ENCODE measurements around the gene KCNH2.
A peak's percentile ranks its signal among the peaks of the same experiment; 100 is the strongest.

KCNH2 gene

GRCh38 chr7:150946421-150947240 lies 31.5 kb downstream of the KCNH2 start:
- DNase-seq: no peak

GRCh38 chr7:150945853-150946420 lies 32.2 kb downstream of the KCNH2 start:
- no peak for DNase-seq

DNA sequence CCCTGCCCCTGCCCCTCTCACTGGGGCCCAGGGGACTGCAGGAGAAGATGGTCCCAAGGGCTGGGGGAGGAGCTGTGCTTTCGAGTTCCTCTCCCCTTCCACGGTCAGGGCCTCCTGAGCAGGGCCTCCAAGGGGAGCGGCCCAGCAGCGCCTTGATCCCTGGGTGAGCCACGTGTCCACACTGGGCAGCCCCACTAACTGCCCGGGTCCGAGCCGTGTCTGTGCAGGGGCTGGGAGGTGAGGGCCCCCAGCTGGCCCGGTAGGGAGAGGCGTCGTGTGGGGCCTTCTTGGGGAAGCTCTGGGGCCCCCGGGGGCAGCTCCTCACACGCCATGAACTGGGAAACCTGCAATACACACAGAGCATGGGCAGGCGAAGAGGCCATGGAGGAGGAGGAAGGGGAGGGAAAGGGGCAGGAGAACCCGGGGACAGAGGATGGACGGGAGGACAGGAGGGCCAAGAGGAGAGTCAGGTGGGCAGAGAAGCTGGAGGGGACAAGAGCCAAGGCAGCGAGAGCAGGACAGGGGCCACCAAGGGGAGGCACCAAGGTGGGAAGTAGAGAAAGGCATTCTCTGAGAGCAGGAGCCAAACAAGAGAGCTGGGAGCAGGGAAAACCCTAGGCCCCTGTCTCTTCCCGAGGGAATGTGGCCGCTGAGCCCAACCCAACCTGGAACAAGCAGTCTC lies 32.8 kb downstream of the KCNH2 start:
- no peak for DNase-seq

- no peak for DNase-seq
These were observed 33.8 kb downstream of the KCNH2 start for GRCh38 chr7:150944066-150945042.

GRCh38 chr7:150943453-150943814 lies 34.7 kb downstream of the KCNH2 start:
- no peak for DNase-seq

- no peak for DNase-seq
These were observed 35.3 kb downstream of the KCNH2 start for GRCh38 chr7:150942591-150943452.

- DNase-seq: peak; percentile 92 to 95
These were observed 36.0 kb downstream of the KCNH2 start for GRCh38 chr7:150942001-150942590.

GRCh38 chr7:150941351-150942000 lies 36.6 kb downstream of the KCNH2 start:
- DNase-seq: peak in 1 of 2 experiments; percentile 73

GRCh38 chr7:150940431-150941102 lies 37.6 kb downstream of the KCNH2 start:
- peak; percentile 44 to 74 for DNase-seq

DNA sequence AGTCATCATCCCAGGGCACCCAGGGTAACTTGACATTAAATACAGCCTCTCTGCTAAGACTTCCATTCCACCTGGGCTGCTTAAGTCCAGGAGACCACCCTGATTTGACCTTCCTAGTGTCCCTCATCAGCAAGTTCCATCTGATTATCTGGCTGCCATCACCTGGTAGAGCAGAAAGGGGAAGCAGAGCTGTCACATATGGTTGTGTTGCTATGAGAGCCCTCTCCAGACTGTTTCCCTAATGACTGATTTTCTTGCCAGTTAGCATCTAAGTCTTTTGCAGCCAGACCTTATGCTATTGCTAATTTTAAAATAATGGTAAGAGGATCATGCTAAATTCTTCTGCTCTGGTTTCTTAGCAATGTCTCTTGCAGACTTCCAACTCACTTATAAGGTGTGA lies 38.7 kb downstream of the KCNH2 start:
- DNase-seq: no peak

- DNase-seq: no peak
These were observed 39.1 kb downstream of the KCNH2 start for GRCh38 chr7:150939052-150939451.

GRCh38 chr7:150938566-150938965 lies 39.6 kb downstream of the KCNH2 start:
- DNase-seq: no peak

DNA sequence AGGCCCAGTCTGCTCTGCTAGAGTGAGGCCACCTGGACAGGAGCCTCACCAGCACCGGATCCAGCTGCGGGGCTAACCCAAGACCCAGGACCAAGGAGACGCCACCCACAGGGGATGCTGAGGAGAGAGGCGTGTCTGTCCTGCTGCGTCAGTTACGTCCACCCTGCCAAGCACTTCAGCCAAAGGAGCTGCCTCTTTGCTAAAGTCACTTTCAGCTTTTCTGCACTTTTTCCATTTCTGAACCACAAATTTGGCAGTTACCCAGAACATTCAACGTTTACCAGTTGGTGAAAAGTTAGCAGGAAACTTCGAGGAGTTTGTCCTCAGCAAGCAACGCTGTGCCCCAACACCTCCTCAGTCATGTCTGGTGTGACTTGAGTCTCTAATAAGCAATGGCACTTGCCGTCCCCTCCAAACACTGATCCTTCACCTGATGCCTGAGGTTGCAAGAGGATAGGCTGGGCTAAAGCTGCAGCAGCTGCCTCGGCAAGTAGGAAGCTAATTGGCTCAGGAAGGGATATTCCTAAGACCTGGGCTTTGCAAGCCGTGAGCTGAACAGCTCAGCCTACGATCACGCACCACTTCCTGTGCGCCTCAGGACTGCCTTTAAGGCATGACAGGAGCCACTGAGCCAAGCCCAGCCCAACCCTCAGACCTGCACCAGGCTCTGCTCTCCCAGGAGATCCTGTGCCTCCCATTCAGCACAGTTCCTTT lies 40.1 kb downstream of the KCNH2 start:
- peak; percentile 26 to 58 for DNase-seq

DNA sequence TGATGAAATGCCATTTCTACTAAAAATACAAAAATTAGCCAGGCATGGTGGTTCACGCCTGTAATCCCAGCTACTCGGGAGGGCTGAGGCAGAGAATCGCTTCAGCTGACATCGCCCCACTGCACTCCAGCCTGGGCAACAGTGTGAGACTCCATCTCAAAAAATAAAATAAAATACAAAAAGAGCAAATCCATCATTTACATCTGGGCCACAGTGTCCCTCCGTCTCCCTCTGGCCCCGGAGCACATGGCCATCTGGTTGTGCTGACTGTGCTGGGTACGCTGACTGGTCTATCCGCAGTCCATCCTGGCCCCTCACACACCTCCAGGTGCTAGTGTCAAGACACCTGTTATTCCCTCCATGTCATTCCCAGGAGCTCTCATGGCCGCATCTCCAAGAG lies 42.1 kb downstream of the KCNH2 start:
- DNase-seq: no peak

- DNase-seq: no peak
These were observed 43.0 kb downstream of the KCNH2 start for GRCh38 chr7:150935149-150935548.

DNA sequence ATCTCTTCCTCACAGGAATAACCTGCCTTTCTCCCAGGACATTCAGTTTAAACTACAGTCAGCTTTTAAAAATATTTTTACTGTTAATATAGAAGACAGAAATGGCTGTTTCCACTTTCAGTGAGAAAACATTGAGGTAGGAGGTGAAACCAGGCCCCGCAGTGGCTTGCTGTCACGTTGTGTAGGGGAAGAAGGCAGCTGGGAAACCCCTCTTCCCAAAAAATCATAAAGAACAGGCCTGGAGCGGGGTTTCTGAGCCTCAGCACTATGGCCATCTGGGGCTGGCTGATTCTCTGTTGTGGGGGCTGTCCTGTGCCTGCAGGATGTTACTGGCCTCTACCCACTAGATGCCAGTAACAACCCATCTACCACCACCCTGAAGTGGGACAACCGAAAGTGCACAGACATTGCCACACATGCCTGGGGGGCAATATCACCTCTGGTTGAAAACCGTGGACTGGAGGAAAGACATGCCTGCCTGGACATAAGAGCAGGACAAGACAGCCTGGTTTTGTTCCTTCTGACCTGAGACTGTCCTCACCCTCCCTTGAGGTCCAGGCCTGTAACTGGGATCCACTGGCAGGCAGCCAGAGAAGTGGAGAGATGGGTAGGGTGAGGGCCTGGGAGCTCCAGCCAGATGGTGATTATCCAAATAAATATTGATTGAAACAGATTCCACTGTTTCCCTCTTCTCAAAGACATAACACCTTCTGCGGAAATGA lies 43.9 kb downstream of the KCNH2 start:
- no peak for DNase-seq

GRCh38 chr7:150931199-150931869 lies 46.8 kb downstream of the KCNH2 start:
- DNase-seq: no peak

DNA sequence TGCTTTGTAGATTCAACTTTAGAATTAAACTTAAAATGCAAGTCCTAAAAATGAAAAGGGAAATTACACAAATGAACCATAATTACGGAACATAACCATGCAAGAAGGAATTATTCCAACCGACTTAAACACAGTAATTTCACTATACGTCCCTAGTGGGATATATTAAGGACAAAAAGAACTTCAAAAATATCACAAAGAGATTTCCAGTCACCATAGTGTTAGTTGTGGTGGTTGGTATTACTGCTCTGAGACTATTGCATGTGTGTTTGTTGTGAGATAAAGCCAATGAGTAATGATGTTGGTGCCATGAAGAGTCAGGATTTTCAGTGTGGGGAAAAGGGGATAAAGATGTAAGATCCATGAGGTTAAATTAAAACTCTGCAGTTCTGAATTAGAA lies 49.6 kb downstream of the KCNH2 start:
- DNase-seq: no peak
